HG03432 (cell line): Measurements from ENCODE around the gene LAMP1.
"Not testable (repeated sequence)": the region's sequence is repeated elsewhere in the genome, so short reads cannot be mapped to it uniquely, and the experiment has no call there.

Source experiments
- ATAC-seq: cut with Tn5 transposase; IDR thresholded peaks from one replicate; pipeline ENCODE4 v1.9.1; 2021; ENCODE audit warnings: mild to moderate bottlenecking, moderate library complexity; ENCODE audit not compliant: unreplicated experiment

LAMP1 gene

DNA sequence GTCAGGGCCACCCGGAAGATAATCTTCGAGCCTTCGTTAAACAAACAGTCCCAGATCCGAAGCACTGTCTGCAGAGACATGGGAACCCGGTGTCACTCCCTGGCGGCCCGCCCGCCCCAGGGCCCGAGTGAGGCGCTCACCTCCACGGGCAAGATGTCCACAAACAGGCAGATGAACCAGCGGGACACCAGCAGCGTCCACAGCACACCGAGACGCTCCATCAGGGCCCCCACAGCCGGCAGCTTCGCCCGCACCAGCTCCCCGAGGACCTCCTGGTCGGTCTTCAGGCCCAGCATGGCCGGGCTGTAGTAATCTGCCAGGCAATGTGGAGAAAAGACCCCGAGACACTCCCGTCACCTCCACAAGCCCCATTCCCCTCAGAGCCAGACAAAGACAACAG lies 28.7 kb downstream of the LAMP1 start:
- ATAC-seq = no peak

DNA sequence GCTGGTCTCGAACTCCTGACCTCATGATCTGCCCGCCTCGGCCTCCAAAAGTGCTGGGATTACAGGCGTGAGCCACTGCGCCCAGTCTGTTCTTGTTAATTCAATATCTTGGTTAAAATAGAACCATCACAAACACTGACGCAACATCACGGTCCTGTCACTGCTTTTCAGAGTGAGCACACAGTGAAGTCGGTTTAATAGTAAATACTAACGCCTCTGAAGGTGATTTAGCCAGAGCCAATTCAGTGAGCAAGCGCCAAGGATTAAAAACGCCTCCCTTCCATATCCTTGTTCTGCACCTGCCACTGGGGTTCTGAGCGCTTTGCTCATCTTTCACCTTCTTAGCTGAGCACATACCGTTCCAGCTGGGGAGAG lies 30.3 kb downstream of the LAMP1 start:
- ATAC-seq = no peak

DNA sequence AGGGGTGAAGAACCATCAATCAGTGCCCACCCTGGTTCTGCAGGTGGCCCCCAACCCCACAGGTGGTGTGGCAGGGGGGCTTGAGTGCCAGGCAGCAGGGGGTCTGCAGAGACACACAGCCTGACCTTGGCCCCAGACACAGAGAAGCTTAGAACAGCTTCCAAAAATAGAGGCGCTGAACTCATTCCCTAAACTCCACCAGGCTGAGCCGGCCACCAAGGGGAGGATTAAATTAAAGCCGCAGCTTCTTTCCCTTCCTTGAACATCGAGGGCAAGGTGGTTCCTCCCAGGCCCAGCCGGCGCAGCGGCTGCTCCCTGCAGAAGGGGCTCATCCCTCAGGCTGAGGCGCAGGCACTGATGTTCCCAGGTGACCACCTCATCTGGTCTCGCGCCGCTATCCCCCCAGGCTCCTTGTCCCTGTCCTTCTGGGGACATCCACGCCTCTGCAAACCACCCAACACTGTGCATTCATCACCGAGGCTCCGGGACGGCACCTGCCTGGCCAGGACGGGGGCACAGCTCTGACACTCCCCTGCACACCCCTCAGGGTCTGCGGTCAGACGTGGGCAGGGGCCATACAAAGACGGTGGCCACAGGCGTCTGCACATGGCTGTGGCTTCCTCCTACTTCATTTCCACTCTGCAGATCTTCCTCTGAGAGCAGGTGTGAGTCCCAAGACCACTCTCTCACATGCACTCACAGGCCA lies 30.9 kb downstream of the LAMP1 start:
- ATAC-seq = no peak

DNA sequence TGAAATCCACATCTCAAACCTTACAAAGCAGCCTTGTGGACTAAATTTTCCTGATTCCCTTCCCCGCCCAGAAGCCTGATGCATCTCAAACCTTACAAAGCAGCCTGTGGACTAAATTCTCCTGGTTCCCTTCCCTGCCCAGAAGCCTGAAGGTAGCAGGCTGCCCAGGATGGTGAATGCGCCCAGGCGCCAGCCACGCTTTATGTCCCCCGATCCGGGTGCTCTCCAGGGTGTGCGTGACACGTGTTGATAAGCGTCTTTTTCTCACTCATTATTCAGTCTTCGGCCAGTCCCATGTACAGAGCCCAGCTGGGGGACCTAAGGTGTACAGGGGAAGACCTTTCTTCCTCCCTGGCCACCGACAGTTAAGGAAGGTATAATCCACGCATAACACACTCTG lies 31.8 kb downstream of the LAMP1 start:
- ATAC-seq = no peak

DNA sequence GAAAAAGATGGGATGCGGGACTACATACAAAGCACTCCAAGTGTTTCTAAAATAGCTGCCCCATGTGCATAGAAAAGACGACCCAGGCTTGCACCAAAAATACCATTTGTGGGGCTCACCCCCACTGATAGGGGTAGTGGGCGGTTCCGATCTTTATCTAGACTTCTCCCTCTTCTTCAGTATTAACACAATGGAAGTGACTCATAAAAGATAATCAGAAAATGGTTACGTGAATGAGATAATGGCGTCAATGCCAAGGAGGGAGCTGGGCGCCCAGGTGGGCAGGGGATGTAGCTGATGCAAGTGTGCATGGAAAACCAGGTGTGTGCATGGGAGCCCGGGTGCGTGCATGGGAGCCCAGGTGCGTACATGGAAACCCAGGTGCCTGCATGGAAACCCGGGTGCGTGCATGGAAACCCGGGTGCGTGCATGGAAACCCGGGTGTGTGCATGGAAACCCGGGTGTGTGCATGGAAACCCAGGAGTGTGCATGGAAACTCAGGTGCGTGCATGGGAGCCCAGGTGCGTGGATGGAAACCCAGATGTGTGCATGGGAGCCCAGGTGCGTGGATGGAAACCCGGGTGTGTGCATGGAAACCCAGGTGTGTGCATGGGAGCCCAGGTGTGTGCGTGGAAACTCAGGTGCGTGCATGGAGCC lies 32.7 kb downstream of the LAMP1 start:
- ATAC-seq = no peak

DNA sequence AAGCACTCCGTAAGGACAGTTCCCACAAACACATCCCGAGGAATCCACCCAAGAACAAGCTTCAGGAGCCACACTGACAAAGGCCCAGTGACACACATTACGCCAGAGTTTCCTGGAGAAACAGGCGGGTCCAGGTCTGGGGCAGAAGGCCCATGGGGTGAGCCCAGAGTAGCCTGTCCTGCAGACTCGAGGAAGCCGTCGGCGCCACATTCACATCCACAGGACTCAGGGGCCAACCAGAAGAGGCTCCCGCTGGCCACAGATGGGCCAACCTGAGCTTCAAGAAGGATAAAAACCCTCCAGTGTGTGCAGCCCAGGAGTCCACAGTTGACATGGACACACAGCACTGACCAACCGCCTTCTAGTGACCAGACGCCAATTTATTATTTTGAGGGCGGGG lies 35.6 kb downstream of the LAMP1 start:
- ATAC-seq = no peak

DNA sequence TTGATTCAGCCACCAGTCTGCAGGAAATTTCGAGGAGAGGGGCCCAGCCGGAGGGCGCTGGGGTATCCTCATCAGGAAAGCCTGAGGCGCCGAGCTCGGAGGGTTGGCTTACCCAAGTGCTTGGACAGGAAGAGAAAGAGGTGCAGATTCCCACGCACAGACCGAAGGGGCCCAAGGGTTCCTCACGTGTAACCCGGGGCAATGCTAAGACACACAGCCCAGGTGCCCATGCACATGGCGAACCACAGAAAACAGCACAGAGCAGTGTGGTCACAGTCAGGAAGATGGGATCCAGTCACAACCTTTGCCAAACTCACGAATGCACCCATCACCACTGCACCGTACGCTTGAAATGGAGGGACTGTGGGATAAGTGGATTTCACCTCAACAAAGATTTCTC lies 36.0 kb downstream of the LAMP1 start:
- ATAC-seq = no peak

DNA sequence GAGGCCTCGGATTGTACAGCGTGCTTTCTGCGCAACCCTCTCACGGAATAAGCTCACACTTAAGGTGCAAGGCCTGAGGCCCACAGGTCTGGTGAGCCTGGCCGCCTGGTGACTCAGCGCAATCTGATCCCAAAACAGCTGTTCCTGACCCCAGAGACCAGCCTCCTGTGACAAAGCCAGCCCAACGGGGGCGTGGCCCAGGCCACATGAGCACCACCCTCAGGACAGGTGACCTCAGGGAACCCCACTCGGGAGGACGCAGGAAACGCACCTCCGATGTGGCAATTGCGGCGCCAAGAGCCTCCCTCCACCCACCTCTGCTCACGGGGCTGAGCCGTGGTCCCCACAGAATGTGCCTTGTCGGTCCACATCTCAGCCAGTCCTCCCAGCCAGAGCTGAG lies 40.5 kb downstream of the LAMP1 start:
- no peak for ATAC-seq

DNA sequence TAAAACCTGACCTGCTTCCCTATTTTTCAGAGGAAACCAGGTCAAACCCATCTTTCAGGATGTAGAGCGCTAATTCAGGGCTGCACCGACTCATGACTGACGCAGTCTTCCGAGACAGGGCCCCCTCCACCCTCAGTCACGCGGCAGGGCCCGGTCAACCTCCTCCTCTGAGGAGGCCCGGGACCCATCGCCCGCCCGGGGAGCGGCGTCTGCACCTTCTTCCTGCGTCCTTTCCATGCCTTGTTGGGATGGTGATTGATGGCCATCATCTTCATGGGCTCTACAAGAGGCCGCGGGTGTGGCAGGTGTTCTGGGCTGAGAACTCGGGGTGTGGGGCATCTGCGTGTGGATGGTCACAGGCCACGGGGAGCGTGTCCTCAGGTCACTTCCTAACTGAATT lies 40.9 kb downstream of the LAMP1 start:
- ATAC-seq = no peak

DNA sequence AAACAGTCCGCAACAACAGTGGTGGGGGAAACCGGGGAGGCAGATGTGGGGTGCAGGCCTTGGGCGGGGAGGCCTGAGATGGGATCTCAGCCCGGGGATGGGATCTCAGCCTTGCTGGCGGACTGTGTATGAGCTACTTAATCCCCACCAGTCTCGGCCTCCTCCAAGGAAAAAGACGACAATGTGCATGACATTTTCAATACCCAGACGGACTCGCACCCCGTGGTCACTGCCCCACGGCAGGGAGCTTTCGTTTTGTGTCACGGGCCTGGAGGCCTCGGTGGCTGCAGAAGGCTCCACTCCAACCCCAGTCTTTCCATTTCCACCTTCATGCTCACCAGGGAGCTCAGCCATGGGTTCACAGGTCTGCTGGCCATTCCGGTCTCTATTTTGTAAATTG lies 41.4 kb downstream of the LAMP1 start:
- no peak for ATAC-seq

DNA sequence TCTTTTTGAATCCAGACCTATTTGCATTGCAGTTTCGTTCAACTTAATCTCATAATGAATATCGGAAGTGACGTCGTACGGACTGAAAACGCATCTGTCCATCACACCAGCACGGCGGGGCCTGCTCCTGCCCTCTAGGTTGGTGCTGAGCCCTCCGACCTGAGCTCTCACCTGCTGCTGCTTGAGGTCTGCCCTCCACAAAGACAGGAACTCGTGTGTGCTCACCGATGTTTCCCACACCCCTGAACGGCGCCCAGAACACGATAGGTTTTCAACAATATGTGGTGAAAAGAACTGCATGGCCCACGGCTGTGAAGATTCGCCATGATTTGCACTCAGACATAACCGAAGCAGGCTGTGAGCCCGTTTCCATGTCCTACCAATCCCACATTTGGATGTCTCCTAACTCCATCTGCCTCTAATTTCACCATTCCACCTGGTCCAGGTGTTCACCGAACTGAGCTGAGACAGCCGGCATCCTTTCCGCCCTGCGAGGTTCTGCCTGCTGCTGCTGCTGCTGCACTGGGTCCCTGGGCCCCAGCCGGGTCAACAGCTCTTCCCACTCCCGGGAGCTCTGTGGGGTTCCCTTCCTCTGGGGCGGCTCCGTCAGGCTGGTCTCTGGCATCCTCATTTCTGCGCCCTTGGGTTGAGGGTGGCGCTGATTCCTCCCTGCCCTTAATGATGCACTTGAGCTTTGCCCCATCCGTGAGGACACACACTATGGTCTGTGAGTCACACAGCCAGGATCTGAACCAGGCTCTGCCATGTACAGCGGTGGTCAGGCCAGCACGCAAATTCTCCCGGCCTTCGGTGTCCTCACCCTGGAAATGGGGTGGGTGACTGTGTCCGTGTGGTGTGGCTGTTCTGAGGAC lies 46.0 kb downstream of the LAMP1 start:
- no peak for ATAC-seq

DNA sequence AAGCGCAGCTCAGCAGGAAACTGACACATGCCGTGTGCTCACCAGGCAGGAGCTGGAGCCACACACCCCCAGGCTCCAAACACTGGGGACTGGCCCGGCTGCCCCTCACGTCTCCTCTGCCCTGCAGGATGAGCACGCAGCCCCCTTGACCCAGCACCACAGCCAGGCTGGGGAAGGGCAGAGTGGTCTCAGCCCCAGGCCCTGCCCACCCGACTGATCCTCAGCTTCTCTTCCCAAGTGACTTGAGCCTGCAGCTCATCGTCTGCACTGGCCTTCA lies 46.6 kb downstream of the LAMP1 start:
- ATAC-seq = no peak

DNA sequence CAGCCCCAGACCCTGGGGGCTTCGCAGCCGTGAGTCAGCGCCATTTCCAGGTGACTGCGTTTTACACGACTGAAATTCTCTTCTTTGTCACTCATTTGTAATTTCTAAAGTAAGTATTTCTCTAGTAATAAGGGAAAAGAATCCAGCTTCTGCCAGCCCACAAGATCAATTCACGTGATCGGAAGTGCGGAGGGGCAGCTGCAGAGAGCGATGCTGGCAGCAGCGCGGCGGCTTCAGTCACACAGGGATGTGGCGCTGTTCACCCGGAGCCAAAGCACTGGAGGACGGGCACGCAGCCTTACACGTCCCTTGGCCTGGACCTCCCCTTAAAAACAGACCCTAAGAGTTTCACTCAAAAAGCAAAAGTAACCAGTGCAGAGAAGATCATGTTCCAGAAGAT lies 48.4 kb downstream of the LAMP1 start:
- ATAC-seq = no peak

DNA sequence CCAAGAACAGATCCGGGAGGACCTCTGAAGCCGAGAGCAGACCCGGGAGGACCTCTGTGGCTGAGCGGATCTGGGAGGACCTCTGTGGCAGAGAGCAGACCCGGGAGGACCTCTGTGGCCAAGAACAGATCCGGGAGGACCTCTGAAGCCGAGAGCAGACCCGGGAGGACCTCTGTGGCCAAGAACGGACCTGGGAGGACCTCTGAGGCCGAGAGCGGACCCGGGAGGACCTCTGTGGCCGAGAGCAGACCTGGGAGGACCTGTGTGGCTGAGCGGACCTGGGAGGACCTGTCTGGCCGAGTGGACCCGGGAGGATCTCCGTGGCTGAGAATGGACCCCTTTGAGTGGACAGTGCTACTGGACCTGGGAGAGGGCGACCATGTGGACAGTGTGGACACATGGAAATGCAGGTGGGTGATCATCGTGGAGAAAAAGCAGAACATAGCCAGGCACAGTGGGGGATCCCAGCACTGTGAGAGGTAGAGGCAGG lies 50.7 kb downstream of the LAMP1 start:
- ATAC-seq = not testable (repeated sequence)

DNA sequence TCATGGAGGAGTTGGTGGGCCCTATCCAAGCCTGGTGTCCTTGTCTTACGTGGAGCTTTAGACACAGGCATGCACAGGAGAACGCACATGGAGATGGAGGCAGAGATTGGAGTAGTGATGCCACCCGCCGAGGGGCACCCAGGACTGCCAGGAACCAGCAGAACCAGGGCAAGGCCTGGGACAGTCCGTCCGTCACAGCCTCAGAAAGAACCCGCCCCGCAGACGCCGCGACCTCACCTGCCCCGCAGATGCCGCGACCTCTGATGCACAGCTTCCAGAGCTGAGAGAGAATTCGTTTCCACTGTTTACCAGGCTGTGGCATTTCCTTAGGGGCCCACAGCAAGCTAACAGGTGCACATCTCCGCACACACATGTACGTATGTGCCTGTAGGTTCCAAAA lies 51.6 kb downstream of the LAMP1 start:
- no peak for ATAC-seq

DNA sequence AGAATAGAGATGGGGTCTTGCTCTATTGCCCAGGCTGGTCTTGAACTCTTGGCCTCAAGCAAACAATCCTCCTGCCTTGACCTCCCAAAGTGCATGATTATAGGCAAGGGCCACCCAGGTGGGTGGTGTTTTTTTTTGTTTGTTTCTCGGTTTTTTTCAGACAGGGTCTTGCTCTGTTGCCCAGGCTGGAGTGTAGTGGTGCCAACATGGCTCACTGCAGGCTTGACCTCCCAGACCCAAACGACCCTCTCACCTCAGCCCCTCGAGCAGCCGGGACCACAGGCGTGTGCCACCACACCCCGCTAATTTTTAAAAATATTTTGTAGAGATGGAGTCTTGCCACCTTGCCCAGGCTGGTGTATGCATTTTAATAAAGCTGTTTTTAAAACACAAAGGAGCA lies 52.0 kb downstream of the LAMP1 start:
- ATAC-seq = no peak

DNA sequence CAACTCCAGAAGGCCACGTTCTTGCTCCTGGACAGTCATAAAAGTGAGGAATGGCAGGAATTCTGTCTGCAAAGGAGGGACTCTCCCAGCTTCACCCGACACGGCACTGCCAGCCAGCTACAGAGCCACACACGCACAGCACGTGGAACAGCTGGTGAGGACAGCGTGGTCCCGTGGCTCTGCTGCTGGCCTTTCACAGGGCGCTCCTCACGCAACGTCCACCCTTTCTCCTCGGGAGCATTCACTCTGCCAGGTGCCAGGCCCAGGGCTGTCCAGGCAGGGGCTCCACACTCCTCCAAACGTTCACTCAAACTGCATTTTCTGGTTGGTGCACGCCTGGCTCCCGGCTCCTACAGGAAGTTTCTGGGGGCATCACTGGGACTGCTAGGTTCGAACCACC lies 52.5 kb downstream of the LAMP1 start:
- ATAC-seq = no peak

DNA sequence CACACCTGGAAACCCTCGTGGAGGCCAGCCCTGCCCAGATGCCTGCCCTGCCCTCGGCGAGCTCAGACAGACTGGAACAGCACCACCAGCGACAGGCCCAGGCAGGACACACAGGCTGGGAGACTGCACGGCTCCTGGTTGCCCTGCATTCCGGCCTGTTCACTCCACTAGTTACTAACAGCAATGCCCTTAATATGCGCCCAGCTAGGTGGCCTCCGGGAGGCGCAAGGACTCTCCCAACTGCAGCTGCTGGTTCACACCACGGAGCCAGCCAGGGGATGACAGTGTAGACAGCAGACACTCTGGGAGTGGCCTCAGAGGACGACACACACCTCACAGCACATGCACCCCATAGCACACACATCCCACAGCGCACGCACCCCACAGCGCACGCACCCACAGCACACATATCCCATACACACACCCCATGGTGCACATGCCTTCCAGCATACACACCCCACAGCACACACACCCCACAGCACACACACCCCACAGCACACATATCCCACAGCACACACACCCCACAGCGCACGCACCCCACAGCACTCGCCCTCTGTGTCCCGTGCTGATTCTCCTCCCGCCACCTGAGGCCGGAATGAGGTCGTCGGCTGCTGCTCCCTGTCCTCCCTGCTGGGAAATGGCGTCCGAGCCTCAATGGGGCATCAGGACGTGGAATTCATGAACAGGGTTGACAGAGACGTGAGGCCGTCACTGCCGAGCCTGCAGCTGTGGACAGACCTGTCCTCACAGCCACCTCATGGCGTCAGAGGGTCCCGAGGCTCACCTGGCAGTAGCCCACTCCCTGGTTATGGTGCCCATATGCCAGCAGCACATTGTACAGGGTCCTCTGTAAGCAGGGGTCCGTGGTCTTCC lies 53.3 kb downstream of the LAMP1 start:
- ATAC-seq = no peak

DNA sequence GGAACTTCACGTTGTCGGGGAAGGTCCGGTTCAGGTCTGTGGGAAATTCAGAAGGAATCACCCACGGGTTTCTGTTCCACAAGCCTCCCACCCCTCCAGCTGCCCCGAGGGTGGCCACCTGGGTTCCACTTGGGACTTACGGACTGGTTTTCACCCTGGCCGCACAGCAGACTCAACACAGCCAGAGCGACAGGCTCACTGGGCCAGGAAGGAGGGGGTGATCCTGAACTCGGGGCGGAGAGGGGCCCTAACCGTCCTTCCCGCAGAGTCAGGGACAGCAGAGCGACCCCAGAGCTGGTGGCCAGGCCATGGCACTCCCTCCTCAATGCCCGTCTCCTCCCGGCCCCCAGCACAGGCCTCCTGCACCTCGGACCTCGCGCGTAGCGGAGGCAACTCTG lies 53.9 kb downstream of the LAMP1 start:
- no peak for ATAC-seq

DNA sequence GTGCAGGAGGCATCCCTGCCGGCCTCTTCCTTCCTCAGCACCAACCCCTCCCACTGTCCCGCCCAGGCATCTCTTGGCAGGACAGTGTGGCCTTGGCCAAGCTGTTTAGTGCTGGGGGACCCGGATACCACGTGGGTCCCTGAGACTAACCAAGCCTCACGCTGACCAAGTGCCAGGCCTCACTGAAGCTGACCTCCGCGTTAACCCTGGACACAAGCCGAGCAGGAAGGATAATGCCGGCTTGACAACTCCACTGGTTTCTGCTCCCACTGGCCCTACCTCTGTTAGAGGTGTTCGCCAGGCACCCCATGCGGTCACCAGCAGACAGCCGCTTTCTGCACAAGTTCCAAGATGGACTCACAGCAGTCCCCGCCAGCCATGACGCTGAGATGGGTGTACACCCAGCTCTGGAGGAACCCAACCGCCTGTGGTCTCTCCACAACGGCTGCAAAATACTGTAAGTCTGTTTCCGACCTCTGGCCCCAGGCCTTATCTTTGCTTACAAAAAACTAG lies 54.5 kb downstream of the LAMP1 start:
- ATAC-seq = no peak

DNA sequence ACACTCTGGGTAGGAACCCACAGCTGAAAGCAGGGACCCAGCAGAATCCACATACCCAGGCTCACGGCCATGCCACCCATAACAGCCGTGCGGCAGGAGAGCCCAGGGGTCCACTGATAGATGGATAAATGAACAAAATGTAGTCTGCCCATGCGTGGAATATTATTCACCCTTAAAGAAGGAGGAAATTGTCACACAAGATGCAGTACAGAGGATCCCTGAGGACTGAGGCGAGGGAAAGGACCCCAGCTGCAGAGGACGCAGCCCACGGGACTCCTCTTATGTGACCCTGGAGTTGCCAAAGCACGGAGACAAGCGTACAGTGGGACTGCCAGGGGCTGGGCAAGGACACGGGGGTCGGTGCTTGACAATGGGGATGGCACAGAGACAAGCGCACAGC lies 56.2 kb downstream of the LAMP1 start:
- no peak for ATAC-seq
